ENCODE data around the gene SP1.

The SP1 gene

DNA sequence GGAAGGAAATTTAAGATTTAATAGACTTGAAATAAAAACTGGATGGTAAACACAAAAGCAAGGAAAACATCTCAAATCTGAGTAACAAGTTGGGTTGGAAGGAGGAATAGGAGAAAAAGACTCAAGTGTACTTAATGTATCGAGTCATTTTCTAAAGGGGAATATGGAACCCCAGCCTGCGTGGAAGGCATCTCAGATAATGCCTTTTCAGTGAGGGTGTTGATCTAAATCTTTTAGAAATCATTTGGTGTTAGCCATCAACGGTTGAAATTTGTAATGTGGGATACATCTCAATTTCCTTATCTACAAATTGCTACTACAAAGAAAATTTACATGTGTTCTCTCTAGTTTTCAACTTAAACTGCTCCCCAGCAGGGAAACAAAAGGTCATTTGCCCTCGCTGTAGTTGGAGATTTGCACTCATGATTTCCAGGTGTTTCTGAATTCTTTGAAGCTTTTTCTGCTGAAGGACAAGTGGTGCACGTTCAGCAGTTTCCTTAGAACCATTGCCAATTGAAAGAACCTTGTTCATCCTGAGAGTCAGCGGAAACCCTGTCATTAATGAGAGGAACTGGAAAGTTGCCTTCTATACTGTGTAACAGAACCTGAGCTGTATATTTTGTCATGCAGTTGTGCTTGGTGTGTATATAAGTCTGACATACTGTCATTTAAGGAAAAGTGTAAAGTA lies 74.1 kb downstream of the SP1 start:
- peak overlapping the region; percentile 77 to 79; a peak in 2 of 4 replicates for H3K4me3 ChIP-seq (ENCODE audit: low read depth in 1 of 2, low read length in 2 of 2)
- ATAC-seq (ENCODE audit: insufficient read depth, low read depth) = no peak
- H3K27me3 ChIP-seq (ENCODE audit: insufficient read depth, low read length, poor library complexity) = no peaks in the 10 kb centered on the region
- peaks cover 63% of the 10 kb centered on the region for H4K20me1 ChIP-seq (ENCODE audit: insufficient read depth, low read length)
- peak overlapping the region; percentile 87 for H3K9ac ChIP-seq (ENCODE audit: low read depth, low read length)
- H3K4me1 ChIP-seq (ENCODE audit: insufficient read depth, low read length) = peaks cover 46% of the 10 kb centered on the region
- H3K79me2 ChIP-seq (ENCODE audit: insufficient read depth, low read length) = peaks cover 75% of the 10 kb centered on the region
- no peak overlapping the region for H2AFZ ChIP-seq (ENCODE audit: low read depth, low read length)
- no peak for DNase-seq
- H3K9me3 ChIP-seq (ENCODE audit: insufficient read depth, low read length, severe bottlenecking) = no peaks in the 10 kb centered on the region
- TF ChIP-seq, protein P1, sequence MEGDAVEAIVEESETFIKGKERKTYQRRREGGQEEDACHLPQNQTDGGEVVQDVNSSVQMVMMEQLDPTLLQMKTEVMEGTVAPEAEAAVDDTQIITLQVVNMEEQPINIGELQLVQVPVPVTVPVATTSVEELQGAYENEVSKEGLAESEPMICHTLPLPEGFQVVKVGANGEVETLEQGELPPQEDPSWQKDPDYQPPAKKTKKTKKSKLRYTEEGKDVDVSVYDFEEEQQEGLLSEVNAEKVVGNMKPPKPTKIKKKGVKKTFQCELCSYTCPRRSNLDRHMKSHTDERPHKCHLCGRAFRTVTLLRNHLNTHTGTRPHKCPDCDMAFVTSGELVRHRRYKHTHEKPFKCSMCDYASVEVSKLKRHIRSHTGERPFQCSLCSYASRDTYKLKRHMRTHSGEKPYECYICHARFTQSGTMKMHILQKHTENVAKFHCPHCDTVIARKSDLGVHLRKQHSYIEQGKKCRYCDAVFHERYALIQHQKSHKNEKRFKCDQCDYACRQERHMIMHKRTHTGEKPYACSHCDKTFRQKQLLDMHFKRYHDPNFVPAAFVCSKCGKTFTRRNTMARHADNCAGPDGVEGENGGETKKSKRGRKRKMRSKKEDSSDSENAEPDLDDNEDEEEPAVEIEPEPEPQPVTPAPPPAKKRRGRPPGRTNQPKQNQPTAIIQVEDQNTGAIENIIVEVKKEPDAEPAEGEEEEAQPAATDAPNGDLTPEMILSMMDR (IDR thresholded peaks at IDR 0.05; ENCODE audit: borderline replicate concordance, extremely low read depth, low read length, poor library complexity, severe bottlenecking) = no peak
- TF ChIP-seq EZH2 (IDR thresholded peaks at IDR 0.05; ENCODE audit: borderline replicate concordance, low read depth, low read length, severe bottlenecking) = no peak
- peak overlapping the region; percentile 69 for H3K4me2 ChIP-seq (ENCODE audit: insufficient read depth, low read length)
- peaks cover 63% of the 10 kb centered on the region for H3K36me3 ChIP-seq (ENCODE audit: insufficient read depth, low read length)
- H3K27ac ChIP-seq (ENCODE audit: low read length) = peak overlapping the region; percentile 99; the same call in 1 of the 2 replicates

DNA sequence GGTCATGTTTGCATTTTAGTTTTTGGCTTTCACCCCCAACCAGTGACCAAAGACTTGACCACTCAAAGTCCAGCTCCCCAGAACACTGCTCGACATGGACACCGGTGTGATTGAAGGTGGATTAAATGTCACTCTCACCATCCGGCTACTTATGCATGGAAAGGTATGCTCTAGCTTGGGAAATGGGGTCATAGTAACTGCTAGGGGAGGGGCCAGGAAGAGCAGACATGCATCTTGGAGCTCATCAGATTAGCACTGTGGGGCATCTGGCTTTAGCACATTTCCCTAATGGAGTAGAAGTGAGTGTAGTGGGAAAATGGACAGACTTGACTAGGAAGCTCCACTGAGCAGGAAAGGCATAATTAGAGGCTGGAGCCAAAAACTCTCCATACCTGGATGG lies 74.7 kb downstream of the SP1 start:
- Histone ChIP-seq H3K9ac (ENCODE audit: low read depth, low read length) (no peak overlapping the region; the same call in 1 of the 2 replicates), H2AFZ (ENCODE audit: low read depth, low read length) (no peak overlapping the region), H3K36me3 (ENCODE audit: insufficient read depth, low read length) (peaks cover 69% of the 10 kb centered on the region), H3K4me3 (ENCODE audit: low read depth in 1 of 2, low read length in 2 of 2) (peak overlapping the region in 1 of 2 experiments; percentile 4; a peak in 1 of 4 replicates), H3K79me2 (ENCODE audit: insufficient read depth, low read length) (peaks cover 81% of the 10 kb centered on the region), H3K27me3 (ENCODE audit: insufficient read depth, low read length, poor library complexity) (no peaks in the 10 kb centered on the region), H3K4me2 (ENCODE audit: insufficient read depth, low read length) (peak overlapping the region; percentile 69; the same call in 1 of the 2 replicates), H4K20me1 (ENCODE audit: insufficient read depth, low read length) (peaks cover 67% of the 10 kb centered on the region), H3K9me3 (ENCODE audit: insufficient read depth, low read length, severe bottlenecking) (no peaks in the 10 kb centered on the region), H3K27ac (ENCODE audit: low read length) (no peak overlapping the region), H3K4me1 (ENCODE audit: insufficient read depth, low read length) (peaks cover 46% of the 10 kb centered on the region)
- DNase-seq (no peak), ATAC-seq (ENCODE audit: insufficient read depth, low read depth) (no peak)
- TF ChIP-seq EZH2 (IDR thresholded peaks at IDR 0.05; ENCODE audit: borderline replicate concordance, low read depth, low read length, severe bottlenecking) = no peak
- TF ChIP-seq, protein P1 (IDR thresholded peaks at IDR 0.05; ENCODE audit: borderline replicate concordance, extremely low read depth, low read length, poor library complexity, severe bottlenecking) = no peak

DNA sequence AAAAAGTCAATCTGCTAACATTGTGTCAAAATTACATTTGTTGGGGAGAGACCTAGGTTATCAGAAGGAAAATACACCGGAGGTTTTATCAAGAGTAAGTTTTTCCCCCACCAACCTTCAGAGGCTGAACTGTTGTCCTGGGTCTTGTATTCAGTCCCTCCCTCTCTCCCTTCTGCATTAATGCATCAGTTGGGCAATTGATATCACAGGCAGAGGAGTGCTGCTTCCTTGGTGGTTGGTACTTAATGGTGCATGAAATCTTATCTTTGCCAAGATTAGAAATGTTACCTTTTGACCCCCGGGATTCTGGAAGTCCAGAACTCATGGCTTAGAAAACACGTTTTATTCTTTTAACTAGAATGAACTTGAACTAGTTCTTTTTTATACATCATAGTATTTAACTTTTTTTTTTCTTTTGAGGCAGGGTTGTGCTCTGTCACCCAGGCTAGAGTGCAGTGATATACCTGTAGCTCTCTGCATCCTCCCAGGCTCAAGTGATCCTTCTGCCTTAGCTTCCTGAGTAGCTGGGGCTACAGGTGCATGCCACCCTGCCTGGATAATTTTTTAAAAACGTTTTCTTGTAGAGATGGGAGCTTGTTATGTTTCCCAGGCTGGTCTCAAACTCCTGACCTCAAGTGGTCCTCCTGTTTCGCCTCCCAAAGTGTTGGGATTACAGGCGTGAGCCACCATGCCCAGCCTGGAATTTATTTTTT lies 76.8 kb downstream of the SP1 start:
- peaks cover 90% of the 10 kb centered on the region for H3K36me3 ChIP-seq (ENCODE audit: insufficient read depth, low read length)
- H3K9ac ChIP-seq (ENCODE audit: low read depth, low read length) = no peak overlapping the region; the same call in 1 of the 2 replicates
- H2AFZ ChIP-seq (ENCODE audit: low read depth, low read length) = no peak overlapping the region
- peaks cover 37% of the 10 kb centered on the region for H3K4me1 ChIP-seq (ENCODE audit: insufficient read depth, low read length)
- H4K20me1 ChIP-seq (ENCODE audit: insufficient read depth, low read length) = peaks cover 88% of the 10 kb centered on the region
- H3K27ac ChIP-seq (ENCODE audit: low read length) = no peak overlapping the region
- H3K4me2 ChIP-seq (ENCODE audit: insufficient read depth, low read length) = no peak overlapping the region
- no peak overlapping the region for H3K4me3 ChIP-seq (ENCODE audit: low read depth in 1 of 2, low read length in 2 of 2)
- no peak for TF ChIP-seq EZH2 (IDR thresholded peaks at IDR 0.05; ENCODE audit: borderline replicate concordance, low read depth, low read length, severe bottlenecking)
- TF ChIP-seq, protein P1 (IDR thresholded peaks at IDR 0.05; ENCODE audit: borderline replicate concordance, extremely low read depth, low read length, poor library complexity, severe bottlenecking) = no peak
- H3K9me3 ChIP-seq (ENCODE audit: insufficient read depth, low read length, severe bottlenecking) = no peaks in the 10 kb centered on the region
- no peaks in the 10 kb centered on the region for H3K27me3 ChIP-seq (ENCODE audit: insufficient read depth, low read length, poor library complexity)
- H3K79me2 ChIP-seq (ENCODE audit: insufficient read depth, low read length) = peaks cover 97% of the 10 kb centered on the region
- ATAC-seq (ENCODE audit: insufficient read depth, low read depth) (no peak), DNase-seq (no peak)

Measured in DND-41 (cell line).